Measurements from ENCODE around the gene SCML1.

SCML1 gene

GRCh38 chrX:17703201-17703600 lies 34.1 kb upstream of the SCML1 start:
- no peak for TF ChIP-seq YY1 (IDR thresholded peaks at IDR 0.05; ENCODE audit: low read depth)
- no peak for TF ChIP-seq TEAD4 (IDR thresholded peaks at IDR 0.05)
- no peak for TF ChIP-seq CEBPB (IDR thresholded peaks at IDR 0.05)
- no peak for TF ChIP-seq ZBTB7A (IDR thresholded peaks at IDR 0.05; ENCODE audit: low read depth)
- no peak for TF ChIP-seq NFIC (IDR thresholded peaks at IDR 0.05)
- TF ChIP-seq USF1 (IDR thresholded peaks at IDR 0.05) = no peak
- no peak for TF ChIP-seq MAX (IDR thresholded peaks at IDR 0.05)
- no peak for TF ChIP-seq REST (IDR thresholded peaks at IDR 0.05; ENCODE audit: low read depth)
- TF ChIP-seq CREB1 (IDR thresholded peaks at IDR 0.05; ENCODE audit: low read depth) = no peak
- no peak for TF ChIP-seq EP300 (IDR thresholded peaks at IDR 0.05; ENCODE audit: borderline replicate concordance)
- TF ChIP-seq FOXM1 (IDR thresholded peaks at IDR 0.05; ENCODE audit: borderline replicate concordance, low read depth) = no peak
- TF ChIP-seq RAD21 (IDR thresholded peaks at IDR 0.05; ENCODE audit: low read depth) = no peak
- no peak for TF ChIP-seq TAF1 (IDR thresholded peaks at IDR 0.05; ENCODE audit: low read depth)
- no peak for TF ChIP-seq EGR1 (IDR thresholded peaks at IDR 0.05)
- TF ChIP-seq TCF12 (IDR thresholded peaks at IDR 0.05; ENCODE audit: low read depth) = no peak

GRCh38 chrX:17705211-17705610 lies 32.1 kb upstream of the SCML1 start:
- TF ChIP-seq CEBPB (IDR thresholded peaks at IDR 0.05) (no peak), YY1 (IDR thresholded peaks at IDR 0.05; ENCODE audit: low read depth) (no peak), TEAD4 (IDR thresholded peaks at IDR 0.05) (no peak), ZBTB7A (IDR thresholded peaks at IDR 0.05; ENCODE audit: low read depth) (no peak), NFIC (IDR thresholded peaks at IDR 0.05) (no peak), FOXM1 (IDR thresholded peaks at IDR 0.05; ENCODE audit: borderline replicate concordance, low read depth) (no peak), EGR1 (IDR thresholded peaks at IDR 0.05) (no peak), TAF1 (IDR thresholded peaks at IDR 0.05; ENCODE audit: low read depth) (no peak), REST (IDR thresholded peaks at IDR 0.05; ENCODE audit: low read depth) (no peak), RAD21 (IDR thresholded peaks at IDR 0.05; ENCODE audit: low read depth) (no peak), CREB1 (IDR thresholded peaks at IDR 0.05; ENCODE audit: low read depth) (no peak), MAX (IDR thresholded peaks at IDR 0.05) (no peak), EP300 (IDR thresholded peaks at IDR 0.05; ENCODE audit: borderline replicate concordance) (no peak)

- no peak for TF ChIP-seq EGR1 (IDR thresholded peaks at IDR 0.05)
These were observed 30.6 kb upstream of the SCML1 start for GRCh38 chrX:17706676-17707075.

- TF ChIP-seq REST (IDR thresholded peaks at IDR 0.05; ENCODE audit: low read depth) (no peak), TEAD4 (IDR thresholded peaks at IDR 0.05) (no peak), EGR1 (IDR thresholded peaks at IDR 0.05) (no peak), TCF12 (IDR thresholded peaks at IDR 0.05; ENCODE audit: low read depth) (no peak), EP300 (IDR thresholded peaks at IDR 0.05; ENCODE audit: borderline replicate concordance) (no peak), CREB1 (IDR thresholded peaks at IDR 0.05; ENCODE audit: low read depth) (no peak), FOXM1 (IDR thresholded peaks at IDR 0.05; ENCODE audit: borderline replicate concordance, low read depth) (no peak)
These were observed 29.6 kb upstream of the SCML1 start for GRCh38 chrX:17707731-17708130.

GRCh38 chrX:17710871-17711301 lies 26.4 kb upstream of the SCML1 start:
- TF ChIP-seq CREB1 (IDR thresholded peaks at IDR 0.05; ENCODE audit: low read depth) (no peak), USF1 (IDR thresholded peaks at IDR 0.05) (no peak), RAD21 (IDR thresholded peaks at IDR 0.05; ENCODE audit: low read depth) (no peak), NFIC (IDR thresholded peaks at IDR 0.05) (no peak), TEAD4 (IDR thresholded peaks at IDR 0.05) (no peak), CEBPB (IDR thresholded peaks at IDR 0.05) (no peak), EGR1 (IDR thresholded peaks at IDR 0.05) (no peak), ZBTB7A (IDR thresholded peaks at IDR 0.05; ENCODE audit: low read depth) (no peak), TCF12 (IDR thresholded peaks at IDR 0.05; ENCODE audit: low read depth) (no peak), REST (IDR thresholded peaks at IDR 0.05; ENCODE audit: low read depth) (no peak), TAF1 (IDR thresholded peaks at IDR 0.05; ENCODE audit: low read depth) (no peak), EP300 (IDR thresholded peaks at IDR 0.05; ENCODE audit: borderline replicate concordance) (no peak), YY1 (IDR thresholded peaks at IDR 0.05; ENCODE audit: low read depth) (no peak), FOXM1 (IDR thresholded peaks at IDR 0.05; ENCODE audit: borderline replicate concordance, low read depth) (no peak), MAX (IDR thresholded peaks at IDR 0.05) (no peak)
